HG03565 (cell line): ENCODE data around the gene NXNL1.
"Not testable (repeated sequence)": the region's sequence is repeated elsewhere in the genome, so short reads cannot be mapped to it uniquely, and the experiment has no call there.

Experiments used
- ATAC-seq: cut with Tn5 transposase; IDR thresholded peaks from one replicate; pipeline ENCODE4 v1.9.1; 2021; ENCODE audit warnings: mild to moderate bottlenecking, moderate library complexity; ENCODE audit not compliant: unreplicated experiment

The NXNL1 gene

GRCh38 chr19:17460372-17461230 lies at the start of gene NXNL1:
TSS of gene NXNL1 (minus strand) at chr19:17460926. CDS start at chr19:17460869, 57 bp downstream.
- ATAC-seq, result no peak

GRCh38 chr19:17508558-17508933 lies 47.8 kb upstream of the NXNL1 start:
- not testable (repeated sequence) for ATAC-seq

- ATAC-seq, result no peak
Measured at GRCh38 chr19:17506745-17507144, 46.0 kb upstream of the NXNL1 start.

DNA sequence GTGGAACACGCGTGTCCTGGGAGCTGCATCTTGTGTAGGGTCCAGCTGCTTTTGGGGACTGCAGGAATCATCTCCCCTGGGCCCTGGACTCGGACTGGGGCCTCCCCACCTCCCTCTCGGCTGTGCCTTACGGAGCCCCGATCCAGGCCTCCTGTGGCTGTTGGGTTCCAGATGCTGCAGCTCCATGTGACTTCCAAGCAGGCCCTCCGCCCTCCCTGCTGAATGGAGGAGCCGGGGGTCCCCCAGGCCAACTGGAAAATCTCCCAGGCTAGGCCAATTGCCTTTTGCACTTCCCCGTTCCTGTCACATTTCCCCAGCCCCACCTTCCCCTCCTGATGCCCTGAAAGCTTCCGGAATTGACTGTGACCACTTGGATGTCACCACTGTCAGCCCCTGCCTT lies 44.5 kb upstream of the NXNL1 start:
- no peak for ATAC-seq

- ATAC-seq, result no peak
Measured at GRCh38 chr19:17504456-17504855, 43.7 kb upstream of the NXNL1 start.

DNA sequence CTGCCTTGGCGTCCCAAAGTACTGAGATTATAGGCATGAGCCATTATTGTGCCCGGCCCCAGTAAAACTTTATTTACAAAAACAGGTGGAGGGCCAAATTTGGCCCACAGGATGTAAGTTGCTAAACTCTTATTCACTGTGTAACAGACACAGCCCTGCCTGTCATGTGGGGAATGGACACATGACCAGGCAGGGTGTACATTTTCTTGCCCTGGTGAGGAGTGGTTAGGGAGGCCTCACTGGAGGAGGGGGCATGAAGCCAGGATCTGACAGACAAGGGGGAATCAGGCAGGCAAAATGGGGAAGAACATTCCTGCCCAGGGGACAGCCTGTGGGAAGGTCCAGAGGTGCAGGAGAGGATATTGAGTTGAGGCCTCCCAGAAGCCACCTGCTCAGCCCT lies 43.3 kb upstream of the NXNL1 start:
- no peak for ATAC-seq

GRCh38 chr19:17503240-17503639 lies 42.5 kb upstream of the NXNL1 start:
- no peak for ATAC-seq

GRCh38 chr19:17500447-17501198 lies 39.9 kb upstream of the NXNL1 start:
- no peak for ATAC-seq

DNA sequence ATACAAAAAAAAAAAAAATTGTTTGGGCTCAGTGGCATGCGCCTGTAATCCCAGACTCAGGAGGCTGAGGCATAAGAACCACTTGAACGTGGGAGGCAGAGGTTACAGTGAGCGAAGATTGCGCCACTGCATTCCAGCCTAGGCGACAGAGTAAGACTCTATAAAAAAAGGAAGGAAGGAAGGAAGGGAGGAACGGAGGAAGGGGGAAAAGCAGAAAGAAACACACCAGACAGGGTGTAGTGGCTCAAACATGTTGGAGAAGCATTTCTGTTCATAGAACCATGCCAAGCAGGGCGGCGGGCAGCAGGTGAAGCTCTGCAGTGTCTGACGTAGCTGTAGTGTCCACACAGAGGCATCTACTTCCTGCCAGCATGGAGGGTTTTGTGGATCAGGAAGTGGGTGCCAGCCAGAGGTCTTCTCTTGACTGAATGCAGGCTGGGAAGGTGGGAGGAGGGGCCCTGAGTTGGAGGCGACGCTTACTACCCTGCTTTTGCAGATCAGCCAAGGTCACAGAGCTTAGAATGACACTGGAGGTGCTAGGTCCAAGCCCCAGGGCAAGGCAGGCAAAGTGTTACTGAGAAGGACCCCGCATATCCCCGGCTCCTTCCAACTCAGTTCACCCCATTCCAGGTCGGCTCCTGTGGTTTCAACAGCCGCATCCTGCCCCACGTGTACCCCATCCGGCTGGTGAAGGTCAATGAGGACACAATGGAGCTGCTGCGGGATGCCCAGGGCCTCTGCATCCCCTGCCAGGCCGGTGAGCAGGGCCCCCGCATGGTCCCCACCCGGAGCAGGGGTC lies 39.1 kb upstream of the NXNL1 start:
- ATAC-seq, result no peak

- not testable (repeated sequence) for ATAC-seq
Measured at GRCh38 chr19:17499025-17499424, 38.3 kb upstream of the NXNL1 start.

DNA sequence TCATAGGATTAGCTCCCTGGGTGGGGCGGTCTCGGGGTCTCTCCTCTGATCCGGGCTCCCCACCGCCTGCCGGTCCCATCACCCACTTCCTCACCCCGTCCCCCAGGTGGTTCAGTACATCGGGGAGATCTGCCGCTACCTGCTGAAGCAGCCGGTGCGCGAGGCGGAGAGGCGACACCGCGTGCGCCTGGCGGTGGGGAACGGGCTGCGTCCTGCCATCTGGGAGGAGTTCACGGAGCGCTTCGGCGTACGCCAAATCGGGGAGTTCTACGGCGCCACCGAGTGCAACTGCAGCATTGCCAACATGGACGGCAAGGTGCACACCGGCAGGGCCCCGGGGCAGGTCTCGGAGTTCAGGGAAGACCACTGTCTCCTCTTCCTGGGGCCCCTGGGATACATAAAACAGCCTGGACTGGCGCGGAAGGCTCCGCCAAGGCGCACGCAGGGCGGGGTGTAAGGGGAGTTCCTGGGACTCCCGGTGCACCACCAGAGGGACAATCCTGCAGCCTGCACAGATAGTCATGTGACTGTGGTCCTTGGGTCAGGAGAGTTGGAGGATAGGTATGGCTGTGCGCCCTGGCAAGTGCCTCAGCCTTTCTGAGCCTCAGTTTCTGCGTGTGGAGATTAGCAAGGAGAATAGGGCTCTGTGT lies 36.5 kb upstream of the NXNL1 start:
- no peak for ATAC-seq

DNA sequence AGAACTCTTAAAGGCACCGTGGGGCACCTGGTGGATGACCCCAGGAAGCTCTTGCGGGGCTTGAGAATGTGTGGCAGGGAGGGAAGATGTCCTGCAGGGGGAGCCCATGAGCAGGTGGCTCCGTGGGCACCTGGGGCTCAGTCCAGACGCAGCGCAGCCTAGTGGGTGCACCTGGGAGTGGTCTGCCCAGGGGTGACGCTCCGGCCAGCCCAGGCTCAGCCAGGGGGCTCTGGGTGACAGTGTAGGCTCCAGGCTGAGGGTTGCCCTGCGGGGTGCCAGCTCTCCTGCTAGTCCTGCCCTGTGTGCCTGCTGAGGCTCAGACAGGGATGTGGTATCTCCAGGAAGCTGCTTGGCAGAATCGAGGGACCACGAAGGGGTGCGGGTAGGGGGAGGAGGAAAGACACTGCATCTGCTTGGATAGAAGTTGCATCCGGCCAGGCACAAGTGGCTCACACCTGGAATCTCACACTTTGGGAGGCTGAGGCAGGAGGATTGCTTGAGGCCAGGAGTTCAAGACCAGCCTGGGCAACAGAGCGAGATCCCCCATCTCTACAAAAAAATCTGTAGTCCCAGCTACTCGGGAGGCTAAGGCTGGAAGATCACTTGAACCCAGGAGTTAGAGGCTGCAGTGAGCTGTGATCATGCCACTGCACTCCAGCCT lies 35.7 kb upstream of the NXNL1 start:
- ATAC-seq, result no peak

DNA sequence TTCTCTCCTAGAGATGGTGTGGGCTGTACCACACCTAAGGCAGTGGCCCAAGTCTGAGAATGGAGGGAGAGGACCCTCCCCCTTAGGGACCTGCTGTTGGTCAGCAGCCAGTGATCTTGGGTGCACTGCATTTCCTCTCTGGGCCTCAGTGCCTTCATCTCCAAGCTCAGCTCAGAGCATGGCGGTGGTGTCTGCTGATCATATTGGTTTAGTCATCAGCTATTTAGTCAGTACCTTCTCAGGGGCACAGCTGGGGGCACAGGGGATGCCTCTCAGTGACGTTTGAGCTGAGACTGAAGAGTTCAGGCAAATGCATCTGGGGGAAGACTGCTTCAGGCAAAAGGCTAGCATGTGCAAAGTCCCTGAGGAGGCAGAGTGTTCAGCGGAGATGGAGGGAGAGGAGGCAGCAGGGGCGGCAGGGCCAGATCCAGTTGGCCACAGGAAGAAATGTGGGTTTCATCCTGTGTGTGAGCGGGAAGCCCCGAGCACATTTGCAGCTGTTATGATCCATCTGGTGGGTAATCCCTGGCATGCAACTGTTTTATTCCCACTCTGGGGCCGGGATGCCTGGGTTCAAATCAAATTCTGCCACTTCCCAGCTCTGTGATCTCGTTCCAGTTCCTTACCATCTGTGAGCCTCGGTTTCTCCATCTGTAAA lies 35.0 kb upstream of the NXNL1 start:
- ATAC-seq, result no peak

DNA sequence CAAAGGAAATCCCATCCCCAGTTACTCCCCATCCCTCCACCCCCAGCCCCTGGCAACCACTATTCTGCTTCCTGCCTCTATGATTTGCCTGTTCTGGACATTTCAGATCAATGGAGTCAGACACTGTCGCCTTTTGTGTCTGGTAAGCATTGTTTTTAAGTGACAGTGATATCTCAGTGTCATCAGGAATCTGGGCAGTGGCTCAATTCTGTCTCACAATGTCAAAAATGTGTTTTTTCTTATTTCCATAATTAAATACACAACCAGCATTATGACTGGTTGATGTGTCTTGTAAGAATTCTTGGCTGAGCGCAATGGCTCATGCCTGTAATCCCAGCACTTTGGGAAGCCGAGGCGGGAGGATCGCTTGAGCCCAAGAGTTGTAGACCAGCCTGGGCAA lies 30.6 kb upstream of the NXNL1 start:
- no peak for ATAC-seq

DNA sequence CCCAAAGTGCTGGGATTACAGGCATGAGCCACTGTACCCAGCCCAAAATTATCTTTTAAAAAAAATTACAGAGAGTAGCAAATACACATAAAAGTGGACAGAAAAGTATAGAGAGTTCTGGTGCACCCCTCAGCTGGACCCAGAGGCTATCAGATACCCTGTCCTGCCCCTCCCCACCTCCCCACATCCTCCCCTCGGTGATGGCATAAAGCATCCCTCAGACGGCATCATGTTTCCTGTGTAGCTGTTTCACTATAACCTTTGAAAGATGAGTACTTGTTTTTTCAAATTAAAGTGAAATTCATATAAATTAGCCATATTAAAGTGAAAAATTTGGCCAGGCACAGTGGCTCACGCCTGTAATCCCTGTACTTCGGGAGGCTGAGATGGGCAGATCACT lies 29.7 kb upstream of the NXNL1 start:
- no peak for ATAC-seq

- no peak for ATAC-seq
Measured at GRCh38 chr19:17489392-17490030, 28.8 kb upstream of the NXNL1 start.

DNA sequence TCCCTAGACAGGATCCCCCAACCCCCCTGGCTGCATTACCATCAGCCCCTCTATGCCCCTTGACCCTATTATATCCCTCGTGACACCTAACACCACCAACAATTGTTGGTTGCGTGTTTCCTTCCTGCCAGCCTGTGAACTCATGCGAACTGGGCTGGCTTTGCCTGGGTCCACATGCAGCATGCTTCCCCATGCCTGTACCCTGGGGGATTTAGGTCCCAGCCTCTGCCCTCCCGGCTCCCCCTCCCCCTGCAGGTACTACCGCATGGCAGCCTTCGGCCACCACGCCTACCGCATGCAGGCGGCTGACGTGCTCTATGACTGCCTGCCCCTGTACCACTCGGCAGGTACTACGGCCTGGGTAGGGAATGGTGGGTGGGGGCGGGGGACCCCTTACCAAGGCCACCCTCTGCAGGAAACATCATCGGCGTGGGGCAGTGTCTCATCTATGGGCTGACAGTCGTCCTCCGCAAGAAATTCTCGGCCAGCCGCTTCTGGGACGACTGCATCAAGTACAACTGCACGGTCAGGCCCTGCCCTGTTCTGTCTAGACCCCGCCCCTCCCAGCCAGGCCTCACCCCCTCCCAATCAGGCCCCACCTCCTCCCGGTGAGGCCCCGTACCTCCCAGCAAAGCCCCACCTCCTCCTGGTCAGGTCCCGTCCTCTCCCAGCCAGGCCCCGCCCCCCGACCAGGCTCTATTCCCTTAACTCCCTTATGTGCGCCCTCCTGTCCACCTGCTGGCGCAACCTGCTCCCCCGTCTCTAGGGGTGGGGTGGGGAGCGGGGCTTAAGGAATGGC lies 28.1 kb upstream of the NXNL1 start:
- no peak for ATAC-seq

DNA sequence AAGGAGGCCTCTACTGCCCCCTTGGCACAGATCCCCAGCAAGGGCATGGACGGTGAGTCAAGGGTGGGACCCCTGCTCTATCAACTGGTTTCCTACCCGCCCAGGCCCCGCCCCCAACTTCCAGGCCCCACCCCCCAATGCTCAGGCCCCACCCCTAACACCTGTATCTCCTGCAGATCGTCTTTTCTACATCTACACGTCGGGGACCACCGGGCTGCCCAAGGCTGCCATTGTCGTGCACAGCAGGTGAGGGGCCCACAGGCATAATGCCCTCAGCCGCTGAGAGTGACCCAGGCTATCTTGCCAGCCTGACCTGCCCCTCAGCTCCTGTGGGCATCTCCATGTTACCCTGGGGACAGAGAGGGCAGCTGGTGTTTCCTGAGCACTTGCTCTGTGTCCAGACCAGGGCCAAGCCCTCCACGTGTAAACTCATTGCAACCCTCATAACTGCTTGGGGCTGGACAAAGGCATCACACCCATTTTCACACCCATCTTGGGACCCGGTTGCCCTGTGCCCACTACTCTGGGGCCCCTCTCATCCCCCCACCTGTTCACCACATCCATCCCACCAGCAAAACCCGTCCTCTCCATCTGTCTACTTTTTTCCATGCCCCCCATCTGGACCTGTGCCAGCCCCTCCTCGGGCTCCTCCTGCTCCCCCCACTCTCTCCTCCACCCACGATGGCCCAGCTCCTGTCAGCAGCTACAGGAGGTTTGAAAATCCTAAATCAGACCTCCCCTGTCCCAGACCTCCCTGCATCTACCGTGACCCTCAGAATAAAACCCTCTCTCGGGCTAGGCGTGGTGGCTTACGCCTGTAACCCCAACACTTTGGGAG lies 26.8 kb upstream of the NXNL1 start:
- ATAC-seq, result no peak
